Stimulated activated CD8-positive, alpha-beta memory T cell treated with anti-CD3 and anti-CD28 coated beads, Interleukin-15, amount 100 ng/mL, for 1 hour (primary cell): ENCODE measurements around the gene ITGB1BP1.
"Not testable (repeated sequence)": the region's sequence is repeated elsewhere in the genome, so short reads cannot be mapped to it uniquely, and the experiment has no call there.

ENCODE experiments used
- DNase-seq: peaks from one replicate; pipeline ENCODE4 v3.0.0-alpha.2; 2020; ENCODE audit warnings: low read depth

ITGB1BP1 gene

GRCh38 chr2:9400268-9401058 is 22.9 kb downstream of the ITGB1BP1 start:
- no peak for DNase-seq

- DNase-seq: no peak
These were observed 24.2 kb downstream of the ITGB1BP1 start for GRCh38 chr2:9398881-9399780.

GRCh38 chr2:9398251-9398650 is 25.1 kb downstream of the ITGB1BP1 start:
- DNase-seq: not testable (repeated sequence)

GRCh38 chr2:9397201-9397600 is 26.1 kb downstream of the ITGB1BP1 start:
- DNase-seq: no peak

GRCh38 chr2:9394816-9395215 is 28.5 kb downstream of the ITGB1BP1 start:
- no peak for DNase-seq

- DNase-seq: no peak
These were observed 30.2 kb downstream of the ITGB1BP1 start for GRCh38 chr2:9392898-9393765.

GRCh38 chr2:9391961-9392720 is 31.2 kb downstream of the ITGB1BP1 start:
- no peak for DNase-seq

- DNase-seq: no peak
These were observed 32.3 kb downstream of the ITGB1BP1 start for GRCh38 chr2:9390991-9391390.

- no peak for DNase-seq
These were observed 33.0 kb downstream of the ITGB1BP1 start for GRCh38 chr2:9390151-9390850.

GRCh38 chr2:9388950-9389911 is 34.1 kb downstream of the ITGB1BP1 start:
- DNase-seq: no peak

- no peak for DNase-seq
These were observed 35.1 kb downstream of the ITGB1BP1 start for GRCh38 chr2:9388199-9388681.

- no peak for DNase-seq
These were observed 37.5 kb downstream of the ITGB1BP1 start for GRCh38 chr2:9385841-9386240.

- DNase-seq: no peak
These were observed 38.8 kb downstream of the ITGB1BP1 start for GRCh38 chr2:9384521-9384920.

GRCh38 chr2:9382604-9383235 is 40.6 kb downstream of the ITGB1BP1 start:
- DNase-seq: no peak

GRCh38 chr2:9380702-9381628 is 42.4 kb downstream of the ITGB1BP1 start:
- DNase-seq: no peak

GRCh38 chr2:9379391-9379755 is 44.0 kb downstream of the ITGB1BP1 start:
- DNase-seq: no peak

GRCh38 chr2:9378433-9379390 is 44.6 kb downstream of the ITGB1BP1 start:
- DNase-seq: no peak
